ENCODE measurements around the gene TIAM1.

DNA sequence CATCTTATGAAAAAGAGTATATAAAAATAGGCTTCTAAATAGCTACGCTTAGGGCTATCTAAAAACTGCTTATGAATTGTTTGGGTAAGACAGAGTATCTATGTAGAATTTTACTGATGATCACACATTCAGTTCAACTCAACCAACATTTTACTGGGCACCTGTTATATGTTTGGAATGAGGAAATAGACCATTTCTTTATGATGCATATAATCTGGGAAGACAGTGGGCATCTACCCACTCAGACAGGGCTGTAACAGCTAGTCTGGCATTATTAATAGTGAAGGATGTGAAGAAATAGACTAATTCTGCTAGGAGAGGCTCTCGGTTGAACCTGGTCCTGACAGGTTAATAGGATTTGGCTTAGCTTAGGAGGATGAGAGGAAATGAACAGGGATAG, 56.9 kb downstream of the TIAM1 start:
- no peak for TF ChIP-seq CTCF (IDR thresholded peaks at IDR 0.05)
- no peak for TF ChIP-seq POLR2A (IDR thresholded peaks at IDR 0.05; ENCODE audit: low read depth)
- no peak for TF ChIP-seq POLR2AphosphoS5 (IDR thresholded peaks at IDR 0.05)

Data from esophagus muscularis mucosa (tissue), 3 donors.